A673 (cell line): ENCODE results near the gene RIMKLA. TPM values are rescaled to one million over a fixed set of nuclear protein-coding genes. Genes with fewer than 3 reads are reported as not detected.

Experiments
- BruUV-seq: library from RNA; stranded (reverse); fragments of 400-500 nt; replicated peaks from 2 replicates; lab custom pipeline; 2021; lab: Mats Ljungman, UMichigan
- CTCF ChIA-PET: fragments of 300-600 bp; sonication (Branson Sonifier 250); formaldehyde crosslinking; loops from one replicate; lab custom pipeline; 2022; ENCODE audit warnings: antibody characterized with exemption; lab: Charles Lee
- POLR2A ChIA-PET: fragments of 300-600 bp; sonication (Branson Sonifier 250); formaldehyde crosslinking; loops from one replicate; lab custom pipeline; 2022; ENCODE audit warnings: antibody characterized with exemption; ENCODE audit not compliant: low non-redundant PET; lab: Charles Lee
- DNase-seq: peaks from one replicate; pipeline ENCODE4 v3.0.0-alpha.2; 2015; ENCODE audit warnings: low spot score
- H3K27ac ChIP-seq: fragments of 200-600 bp; sonication (generic); 2 replicates; pipeline ENCODE4 v1.5.1; 2016; ENCODE audit warnings: mixed run types, low read depth, mild to moderate bottlenecking, mixed read lengths, antibody characterized with exemption, low read length; ENCODE audit not compliant: poor library complexity, severe bottlenecking
- H3K27me3 ChIP-seq: fragments of 200-600 bp; sonication (generic); replicated peaks from 2 replicates; pipeline ENCODE4 v1.6.1; 2017; ENCODE audit warnings: mixed run types, low read depth, mild to moderate bottlenecking, mixed read lengths, antibody characterized with exemption, low read length; ENCODE audit not compliant: insufficient read depth, poor library complexity
- H3K36me3 ChIP-seq: fragments of 200-600 bp; sonication (generic); 2 replicates; pipeline ENCODE4 v1.6.1; 2016; ENCODE audit warnings: mixed run types, mild to moderate bottlenecking, mixed read lengths, antibody characterized with exemption, low read length; ENCODE audit not compliant: insufficient read depth, poor library complexity, severe bottlenecking
- H3K4me1 ChIP-seq: fragments of 200-600 bp; sonication (generic); 2 replicates; pipeline ENCODE4 v1.6.1; 2017; ENCODE audit warnings: mixed run types, mild to moderate bottlenecking, mixed read lengths, antibody characterized with exemption, low read length; ENCODE audit not compliant: insufficient read depth, poor library complexity, severe bottlenecking
- H3K4me3 ChIP-seq: fragments of 200-600 bp; sonication (generic); 2 replicates; pipeline ENCODE4 v1.5.1; 2016; ENCODE audit warnings: low read depth, mixed run types, mild to moderate bottlenecking, mixed read lengths, low read length; ENCODE audit not compliant: poor library complexity, severe bottlenecking
- H3K9me3 ChIP-seq: fragments of 200-600 bp; sonication (generic); 2 replicates; pipeline ENCODE4 v1.6.1; 2016; ENCODE audit warnings: mixed run types, low read depth, mild to moderate bottlenecking, mixed read lengths, antibody characterized with exemption, low read length; ENCODE audit not compliant: poor library complexity, severe bottlenecking
- CTCF ChIP-seq: fragments of 300-800, 200-600 bp; sonication (generic); conservative IDR thresholded peaks from 2 replicates; pipeline ENCODE4 v1.5.1; 2017; ENCODE audit warnings: low read depth, mild to moderate bottlenecking, antibody characterized with exemption, low read length, moderate library complexity, mixed read lengths
- EZH2 ChIP-seq: fragments of 200-600 bp; sonication (generic); IDR thresholded peaks from 2 replicates; pipeline ENCODE4 v1.6.1; 2017; ENCODE audit warnings: borderline replicate concordance, low read depth, mild to moderate bottlenecking, mixed read lengths, antibody characterized with exemption, low read length; ENCODE audit not compliant: poor library complexity, severe bottlenecking
- intact Hi-C: fragments of 100-400 bp; cut with micrococcal nuclease; formaldehyde crosslinking; loops from one replicate; pipeline ENCODE4 v1.10.0; 2022; ENCODE audit not compliant: unreplicated experiment
- total RNA-seq: library from RNA; stranded (reverse); gene quantifications from 2 replicates; pipeline ENCODE4 v1.2.3, GENCODE V29; 2021

Gene RIMKLA
- total RNA-seq, 1 experiment from 2014 or later, result 0.24 TPM

GRCh38 chr1:42429603-42430002, 49.0 kb downstream of the RIMKLA start:
- intact Hi-C loops, result no loop called here
- H3K27me3 ChIP-seq, result no peaks in the 10 kb centered on the region
- ChIA-PET POLR2A (interaction anchor here (0.6 kb wide), 1 partner anchor 856 kb away, joined by 3 read pairs; no protein-coding TSS in a partner anchor), CTCF (no interaction called here)
- no peak for DNase-seq
- TF ChIP-seq CTCF, result no peak
- TF ChIP-seq EZH2, result no peak
- no peak overlapping the region for H3K27ac ChIP-seq
- H3K4me1 ChIP-seq, result no peaks in the 10 kb centered on the region
- no peak overlapping the region for H3K4me3 ChIP-seq
- BruUV-seq, result no TSS peak
- no peaks in the 10 kb centered on the region for H3K9me3 ChIP-seq
- no peaks in the 10 kb centered on the region for H3K36me3 ChIP-seq

GRCh38 chr1:42430286-42431135, 49.9 kb downstream of the RIMKLA start:
- Histone ChIP-seq H3K27ac (no peak overlapping the region), H3K4me3 (no peak overlapping the region), H3K27me3 (no peaks in the 10 kb centered on the region), H3K9me3 (no peaks in the 10 kb centered on the region), H3K36me3 (no peaks in the 10 kb centered on the region), H3K4me1 (no peaks in the 10 kb centered on the region)
- intact Hi-C loops, result no loop called here
- BruUV-seq, result no TSS peak
- TF ChIP-seq EZH2, result no peak
- TF ChIP-seq CTCF, result no peak
- CTCF ChIA-PET, result no interaction called here
- DNase-seq, result no peak
- POLR2A ChIA-PET, result interaction anchor here (0.5 to 0.6 kb wide), 2 partner anchors 351 to 857 kb away, joined by 3 read pairs; no protein-coding TSS in a partner anchor

GRCh38 chr1:42431514-42431913, 50.9 kb downstream of the RIMKLA start:
- Histone ChIP-seq H3K9me3 (no peaks in the 10 kb centered on the region), H3K4me1 (no peaks in the 10 kb centered on the region), H3K27ac (no peak overlapping the region), H3K36me3 (no peaks in the 10 kb centered on the region), H3K27me3 (no peaks in the 10 kb centered on the region), H3K4me3 (no peak overlapping the region)
- BruUV-seq, result no TSS peak
- DNase-seq, result no peak
- ChIA-PET POLR2A (no interaction called here), CTCF (no interaction called here)
- intact Hi-C loops, result no loop called here
- TF ChIP-seq EZH2, result no peak
- no peak for TF ChIP-seq CTCF
